Activated CD8-positive, alpha-beta memory T cell treated with anti-CD3 and anti-CD28 coated beads, Interleukin-2, amount 10 ng/mL, durations not matched to agents 7 days and 5 days (primary cell): ENCODE results near the gene ATOH1. TPM values are rescaled to one million over a fixed set of nuclear protein-coding genes. Genes with fewer than 3 reads are reported as not detected.

Experiments used
- ATAC-seq: fragments of 150-1000 bp; cut with Tn5 transposase; one replicate; pipeline ENCODE4 v1.10.0; 2021; ENCODE audit warnings: moderate library complexity
- CTCF ChIA-PET: fragments of 350-600 bp; sonication (Branson Sonifier 250); formaldehyde crosslinking; loops from one replicate; lab custom pipeline; 2021; ENCODE audit warnings: antibody characterized with exemption; lab: Charles Lee
- DNase-seq: peaks from one replicate; pipeline ENCODE4 v3.0.0-alpha.2; 2020
- H3K27ac Mint-ChIP-seq: one replicate; pipeline ENCODE4 v1.8.0; 2021; ENCODE audit warnings: mild to moderate bottlenecking, mixed read lengths
- H3K27me3 Mint-ChIP-seq: one replicate; pipeline ENCODE4 v1.8.0; 2021; ENCODE audit warnings: mixed read lengths
- H3K36me3 Mint-ChIP-seq: one replicate; pipeline ENCODE4 v1.8.0; 2021; ENCODE audit warnings: mild to moderate bottlenecking, mixed read lengths
- H3K4me1 Mint-ChIP-seq: one replicate; pipeline ENCODE4 v1.8.0; 2021; ENCODE audit warnings: mixed read lengths
- H3K4me3 Mint-ChIP-seq: one replicate; pipeline ENCODE4 v1.8.0; 2021; ENCODE audit warnings: mild to moderate bottlenecking, moderate library complexity, mixed read lengths
- H3K9me3 Mint-ChIP-seq: one replicate; pipeline ENCODE4 v1.8.0; 2022; ENCODE audit warnings: low read depth, mixed read lengths
- total RNA-seq, 2 experiments: library from RNA; stranded (reverse); gene quantifications; one replicate each; pipeline ENCODE4 v1.2.3, GENCODE V29; 2021

ATOH1 gene
- total RNA-seq, 2 experiments from 2014 or later: not detected

DNA sequence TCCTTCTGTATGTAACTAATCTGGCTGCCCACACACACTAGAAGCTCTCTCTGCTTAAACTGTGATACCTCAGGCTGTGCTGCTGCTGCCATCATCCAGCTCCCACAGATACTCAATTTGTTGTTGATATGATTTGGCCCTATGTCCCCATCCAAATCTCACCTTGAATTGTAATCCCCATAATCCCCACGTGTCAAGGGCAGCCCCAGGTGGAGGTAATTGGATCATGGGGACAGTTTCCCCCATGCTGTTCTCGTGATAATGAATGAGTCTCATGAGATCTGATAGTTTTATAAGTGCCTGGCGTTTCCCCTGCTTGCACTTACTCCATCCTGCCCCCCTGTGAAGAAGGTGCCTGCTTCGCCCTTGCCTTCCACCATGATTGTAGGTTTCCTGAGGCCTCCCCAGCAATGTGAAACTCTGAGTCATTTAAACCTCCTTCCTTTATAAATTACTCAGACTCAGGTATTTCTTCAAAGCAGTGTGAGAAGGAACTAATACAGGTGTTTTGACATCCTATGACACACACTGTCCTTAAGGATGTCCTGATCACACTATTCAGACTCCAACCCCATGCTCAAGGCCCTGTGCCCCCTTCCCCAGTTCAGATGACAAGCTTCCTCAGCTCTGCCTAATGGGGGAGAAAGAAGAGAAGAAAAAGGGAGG is 2.9 kb upstream of the ATOH1 start:
- peaks cover 6% of the 10 kb centered on the region for H3K4me1 Mint-ChIP-seq
- peaks cover 46% of the 10 kb centered on the region for H3K27me3 Mint-ChIP-seq
- no peak overlapping the region for H3K4me3 Mint-ChIP-seq
- peaks cover 9% of the 10 kb centered on the region for H3K36me3 Mint-ChIP-seq
- CTCF ChIA-PET: no interaction called here
- H3K27ac Mint-ChIP-seq: no peak overlapping the region
- DNase-seq: no peak
- ATAC-seq: no peak
- H3K9me3 Mint-ChIP-seq: no peaks in the 10 kb centered on the region

DNA sequence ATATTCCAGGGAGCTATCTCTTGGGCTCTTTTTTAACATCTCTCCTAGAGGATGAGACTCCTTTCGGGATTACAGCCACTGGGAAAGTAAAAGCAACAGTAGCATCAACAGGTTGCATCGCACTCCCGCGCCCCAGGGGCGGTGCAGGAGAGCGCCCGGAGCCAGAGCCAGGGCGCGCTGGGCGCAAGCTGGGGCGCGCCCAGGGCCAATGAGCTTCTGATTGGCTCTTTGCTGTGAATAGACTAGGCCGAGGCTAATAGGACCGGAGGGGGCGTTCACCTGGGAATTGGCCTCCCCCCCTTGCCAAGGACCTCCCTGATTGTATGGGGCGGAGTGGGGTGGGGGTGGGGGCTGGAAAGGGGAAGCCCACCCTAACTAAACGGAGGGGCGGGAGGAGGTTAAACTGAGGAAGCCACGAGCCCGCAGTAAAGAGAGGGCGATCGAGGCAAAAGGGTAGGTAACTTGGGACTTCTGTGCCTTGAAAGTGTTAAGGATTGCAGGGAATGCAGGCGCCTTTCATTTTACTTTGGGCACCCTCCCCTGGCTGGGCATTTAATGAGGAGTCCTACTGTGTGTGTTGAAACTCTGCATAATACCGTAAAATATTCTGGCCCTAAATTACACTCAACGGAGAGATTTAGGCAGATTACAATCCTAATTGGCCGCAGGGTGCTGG is 1.1 kb upstream of the ATOH1 start:
- Mint-ChIP-seq H3K4me1 (peaks cover 6% of the 10 kb centered on the region), H3K36me3 (peaks cover 9% of the 10 kb centered on the region), H3K9me3 (no peaks in the 10 kb centered on the region), H3K27me3 (peaks cover 63% of the 10 kb centered on the region), H3K4me3 (no peak overlapping the region), H3K27ac (peak overlapping the region; percentile 43)
- CTCF ChIA-PET: no interaction called here
- ATAC-seq (no peak), DNase-seq (no peak)

DNA sequence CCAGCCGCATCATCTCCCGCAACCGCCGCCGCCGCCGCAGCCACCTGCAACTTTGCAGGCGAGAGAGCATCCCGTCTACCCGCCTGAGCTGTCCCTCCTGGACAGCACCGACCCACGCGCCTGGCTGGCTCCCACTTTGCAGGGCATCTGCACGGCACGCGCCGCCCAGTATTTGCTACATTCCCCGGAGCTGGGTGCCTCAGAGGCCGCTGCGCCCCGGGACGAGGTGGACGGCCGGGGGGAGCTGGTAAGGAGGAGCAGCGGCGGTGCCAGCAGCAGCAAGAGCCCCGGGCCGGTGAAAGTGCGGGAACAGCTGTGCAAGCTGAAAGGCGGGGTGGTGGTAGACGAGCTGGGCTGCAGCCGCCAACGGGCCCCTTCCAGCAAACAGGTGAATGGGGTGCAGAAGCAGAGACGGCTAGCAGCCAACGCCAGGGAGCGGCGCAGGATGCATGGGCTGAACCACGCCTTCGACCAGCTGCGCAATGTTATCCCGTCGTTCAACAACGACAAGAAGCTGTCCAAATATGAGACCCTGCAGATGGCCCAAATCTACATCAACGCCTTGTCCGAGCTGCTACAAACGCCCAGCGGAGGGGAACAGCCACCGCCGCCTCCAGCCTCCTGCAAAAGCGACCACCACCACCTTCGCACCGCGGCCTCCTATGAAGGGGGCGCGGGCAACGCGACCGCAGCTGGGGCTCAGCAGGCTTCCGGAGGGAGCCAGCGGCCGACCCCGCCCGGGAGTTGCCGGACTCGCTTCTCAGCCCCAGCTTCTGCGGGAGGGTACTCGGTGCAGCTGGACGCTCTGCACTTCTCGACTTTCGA is 654 bp downstream of the ATOH1 start:
- Mint-ChIP-seq H3K4me1 (peaks cover 6% of the 10 kb centered on the region), H3K9me3 (no peaks in the 10 kb centered on the region), H3K27ac (no peak overlapping the region), H3K27me3 (peaks cover 80% of the 10 kb centered on the region), H3K36me3 (peaks cover 10% of the 10 kb centered on the region), H3K4me3 (no peak overlapping the region)
- CTCF ChIA-PET: no interaction called here
- no peak for ATAC-seq
- no peak for DNase-seq

DNA sequence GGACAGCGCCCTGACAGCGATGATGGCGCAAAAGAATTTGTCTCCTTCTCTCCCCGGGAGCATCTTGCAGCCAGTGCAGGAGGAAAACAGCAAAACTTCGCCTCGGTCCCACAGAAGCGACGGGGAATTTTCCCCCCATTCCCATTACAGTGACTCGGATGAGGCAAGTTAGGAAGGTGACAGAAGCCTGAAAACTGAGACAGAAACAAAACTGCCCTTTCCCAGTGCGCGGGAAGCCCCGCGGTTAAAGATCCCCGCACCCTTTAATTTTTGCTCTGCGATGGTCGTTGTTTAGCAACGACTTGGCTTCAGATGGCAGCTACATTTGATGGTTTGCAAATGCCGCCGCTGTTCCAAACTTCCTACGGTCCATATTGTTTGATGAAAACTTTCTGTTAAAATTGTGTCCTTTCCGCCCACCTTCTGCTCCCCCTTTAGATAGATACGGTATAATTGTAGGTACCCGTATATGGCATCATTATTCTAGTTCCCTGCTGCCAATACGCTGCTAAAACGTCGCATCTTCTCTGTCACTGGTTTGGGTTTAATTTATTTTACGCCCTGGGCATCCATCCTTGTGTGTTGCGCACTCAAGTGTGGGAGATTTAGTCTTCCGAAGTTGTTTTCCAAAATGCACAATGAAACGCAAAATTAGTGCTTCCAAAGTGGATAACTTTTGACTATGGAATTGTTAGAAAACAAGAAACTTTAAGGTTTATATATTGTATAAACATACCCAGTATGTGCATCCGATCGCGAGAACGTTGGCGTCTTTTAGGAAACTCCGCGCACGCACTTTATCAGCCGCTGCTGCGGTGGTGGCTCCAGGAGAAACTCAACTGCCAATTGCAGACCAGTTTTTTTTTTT is 1.5 kb downstream of the ATOH1 start:
- H3K27ac Mint-ChIP-seq: peak overlapping the region; percentile 49
- DNase-seq (no peak), ATAC-seq (no peak)
- peak overlapping the region; percentile 10 for H3K4me3 Mint-ChIP-seq
- H3K36me3 Mint-ChIP-seq: peaks cover 10% of the 10 kb centered on the region
- peaks cover 83% of the 10 kb centered on the region for H3K27me3 Mint-ChIP-seq
- peaks cover 6% of the 10 kb centered on the region for H3K4me1 Mint-ChIP-seq
- CTCF ChIA-PET: no interaction called here
- H3K9me3 Mint-ChIP-seq: no peaks in the 10 kb centered on the region

DNA sequence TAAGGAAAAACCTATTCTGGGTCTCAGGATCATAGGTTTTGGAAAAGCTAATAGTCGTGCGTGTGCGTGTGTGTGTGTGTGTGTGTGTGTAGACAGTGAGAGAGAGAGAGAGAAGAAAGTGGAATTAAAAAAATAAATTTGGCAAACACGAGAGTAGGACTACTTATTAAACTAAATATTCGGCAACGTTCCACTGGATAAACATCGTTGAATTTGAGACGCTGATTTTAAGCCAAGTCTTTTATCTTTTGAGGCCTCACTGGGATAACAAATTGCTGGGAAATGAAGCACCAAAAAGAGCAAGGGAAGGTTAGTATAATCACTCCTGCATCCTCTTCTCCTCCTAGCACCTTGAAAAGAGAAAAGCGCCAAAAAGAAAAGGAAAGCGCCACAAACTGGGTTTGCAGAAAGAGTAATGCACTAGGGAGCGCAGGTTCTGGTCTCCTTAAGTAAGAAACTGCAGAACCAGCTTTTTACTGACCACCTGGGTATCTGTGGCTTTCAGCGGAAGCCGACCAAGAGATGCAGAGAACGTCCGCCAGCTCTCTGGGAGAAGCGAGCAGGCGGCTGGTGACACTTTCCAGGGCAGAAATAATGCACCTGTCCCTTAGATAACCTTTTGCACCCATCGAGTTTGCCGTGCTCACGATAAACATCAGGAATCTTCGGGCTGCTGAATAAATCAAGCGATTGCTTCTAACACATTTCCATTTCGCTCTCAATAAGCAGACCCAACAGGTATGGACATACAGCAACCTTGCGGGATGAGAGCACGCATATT is 3.4 kb downstream of the ATOH1 start:
- no peak overlapping the region for H3K4me3 Mint-ChIP-seq
- peaks cover 10% of the 10 kb centered on the region for H3K36me3 Mint-ChIP-seq
- peaks cover 80% of the 10 kb centered on the region for H3K27me3 Mint-ChIP-seq
- CTCF ChIA-PET: no interaction called here
- H3K4me1 Mint-ChIP-seq: peaks cover 6% of the 10 kb centered on the region
- DNase-seq (no peak), ATAC-seq (no peak)
- no peaks in the 10 kb centered on the region for H3K9me3 Mint-ChIP-seq
- H3K27ac Mint-ChIP-seq: no peak overlapping the region

DNA sequence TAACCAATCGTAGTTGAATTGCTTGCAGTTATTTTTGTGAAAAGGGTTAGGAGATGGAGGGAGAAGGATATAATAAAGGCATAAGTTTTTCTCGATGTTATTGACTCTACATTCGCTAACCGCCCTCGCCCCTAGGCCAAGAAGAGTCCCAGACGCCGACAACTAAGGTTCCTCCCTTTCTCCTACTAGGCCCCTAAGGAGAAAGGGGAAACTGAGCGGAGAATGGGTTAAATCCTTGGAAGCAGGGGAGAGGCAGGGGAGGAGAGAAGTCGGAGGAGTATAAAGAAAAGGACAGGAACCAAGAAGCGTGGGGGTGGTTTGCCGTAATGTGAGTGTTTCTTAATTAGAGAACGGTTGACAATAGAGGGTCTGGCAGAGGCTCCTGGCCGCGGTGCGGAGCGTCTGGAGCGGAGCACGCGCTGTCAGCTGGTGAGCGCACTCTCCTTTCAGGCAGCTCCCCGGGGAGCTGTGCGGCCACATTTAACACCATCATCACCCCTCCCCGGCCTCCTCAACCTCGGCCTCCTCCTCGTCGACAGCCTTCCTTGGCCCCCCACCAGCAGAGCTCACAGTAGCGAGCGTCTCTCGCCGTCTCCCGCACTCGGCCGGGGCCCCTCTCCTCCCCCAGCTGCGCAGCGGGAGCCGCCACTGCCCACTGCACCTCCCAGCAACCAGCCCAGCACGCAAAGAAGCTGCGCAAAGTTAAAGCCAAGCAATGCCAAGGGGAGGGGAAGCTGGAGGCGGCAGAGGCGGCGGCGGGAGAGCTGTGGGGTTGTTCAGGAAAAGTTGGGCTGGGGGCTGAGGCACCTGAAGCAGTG is 5.9 kb downstream of the ATOH1 start:
- Mint-ChIP-seq H3K4me1 (peaks cover 3% of the 10 kb centered on the region), H3K4me3 (no peak overlapping the region), H3K9me3 (no peaks in the 10 kb centered on the region), H3K27ac (no peak overlapping the region), H3K36me3 (peaks cover 5% of the 10 kb centered on the region), H3K27me3 (peaks cover 58% of the 10 kb centered on the region)
- no peak for ATAC-seq
- no peak for DNase-seq
- CTCF ChIA-PET: no interaction called here

DNA sequence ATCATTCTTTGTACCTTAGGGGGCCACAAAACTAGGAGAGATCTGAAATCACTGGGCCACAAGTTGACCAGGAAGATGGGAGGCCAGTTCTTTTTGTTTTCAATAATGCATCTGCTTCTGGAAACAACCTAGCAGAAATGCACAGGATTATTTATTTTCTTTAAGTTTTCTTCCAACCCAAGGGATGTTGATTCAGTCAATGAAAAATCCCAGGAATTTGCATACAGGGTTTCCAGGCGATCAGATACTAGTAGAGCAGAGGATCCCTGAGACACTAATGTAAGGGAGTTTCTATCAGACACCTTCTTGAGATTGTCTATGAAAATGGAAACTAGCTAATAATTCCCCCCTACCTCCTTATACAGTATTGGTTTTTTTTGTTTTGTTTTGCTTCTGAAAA is 7.4 kb downstream of the ATOH1 start:
- H3K9me3 Mint-ChIP-seq: no peaks in the 10 kb centered on the region
- DNase-seq (no peak), ATAC-seq (no peak)
- peaks cover 44% of the 10 kb centered on the region for H3K27me3 Mint-ChIP-seq
- CTCF ChIA-PET: no interaction called here
- no peak overlapping the region for H3K4me3 Mint-ChIP-seq
- H3K4me1 Mint-ChIP-seq: no peaks in the 10 kb centered on the region
- peaks cover 2% of the 10 kb centered on the region for H3K36me3 Mint-ChIP-seq
- H3K27ac Mint-ChIP-seq: no peak overlapping the region

DNA sequence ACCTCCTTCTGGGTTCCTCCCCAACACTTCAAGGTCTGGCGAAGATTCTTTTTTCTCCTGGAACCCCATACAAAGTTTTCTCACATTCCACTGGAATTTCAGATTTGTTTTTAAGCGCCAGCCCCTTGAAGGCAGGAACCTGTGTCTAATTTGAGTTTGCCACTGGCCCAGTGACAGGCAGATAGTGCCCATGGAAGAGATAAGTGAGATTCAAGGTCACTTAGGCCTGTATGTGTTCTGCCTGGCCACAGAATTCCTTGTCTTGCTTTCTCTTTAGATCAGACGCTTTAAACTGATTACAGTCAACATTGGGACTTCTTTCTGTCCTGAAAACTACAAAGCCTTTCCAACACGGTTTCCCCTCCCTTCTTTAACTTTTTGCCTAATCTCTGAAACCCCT is 11.2 kb downstream of the ATOH1 start:
- Mint-ChIP-seq H3K36me3 (no peaks in the 10 kb centered on the region), H3K4me3 (no peak overlapping the region), H3K27me3 (peaks cover 8% of the 10 kb centered on the region), H3K9me3 (no peaks in the 10 kb centered on the region), H3K27ac (no peak overlapping the region), H3K4me1 (no peaks in the 10 kb centered on the region)
- no peak for DNase-seq
- no peak for ATAC-seq
- CTCF ChIA-PET: no interaction called here

DNA sequence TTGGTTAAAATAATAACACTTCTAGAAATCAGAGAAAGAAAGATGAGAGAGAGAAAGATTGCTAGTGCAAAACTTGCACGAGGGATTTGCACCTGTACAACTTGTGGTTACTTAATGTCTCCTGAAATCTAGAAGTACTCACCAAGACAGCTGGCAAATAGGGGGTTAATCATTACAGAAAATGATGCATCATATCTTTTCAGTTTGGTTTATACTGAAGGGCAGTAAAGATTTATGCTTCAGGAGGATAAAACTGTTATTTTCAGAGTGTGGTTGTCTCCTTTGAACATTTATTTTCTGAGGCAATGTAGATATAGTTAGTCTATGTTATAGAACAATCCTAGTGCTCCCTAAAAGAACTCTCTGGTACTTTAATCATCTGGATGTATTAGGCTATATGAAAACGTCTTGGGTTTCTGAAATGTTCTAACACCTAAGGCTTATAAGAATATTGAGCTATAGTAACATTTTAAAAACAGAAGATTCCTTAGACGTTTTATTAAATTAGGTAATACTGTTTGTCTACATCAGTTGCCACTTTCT is 13.3 kb downstream of the ATOH1 start:
- CTCF ChIA-PET: no interaction called here
- no peaks in the 10 kb centered on the region for H3K4me1 Mint-ChIP-seq
- no peak overlapping the region for H3K27ac Mint-ChIP-seq
- H3K36me3 Mint-ChIP-seq: no peaks in the 10 kb centered on the region
- DNase-seq: no peak
- no peaks in the 10 kb centered on the region for H3K27me3 Mint-ChIP-seq
- no peak overlapping the region for H3K4me3 Mint-ChIP-seq
- no peak for ATAC-seq
- no peaks in the 10 kb centered on the region for H3K9me3 Mint-ChIP-seq

DNA sequence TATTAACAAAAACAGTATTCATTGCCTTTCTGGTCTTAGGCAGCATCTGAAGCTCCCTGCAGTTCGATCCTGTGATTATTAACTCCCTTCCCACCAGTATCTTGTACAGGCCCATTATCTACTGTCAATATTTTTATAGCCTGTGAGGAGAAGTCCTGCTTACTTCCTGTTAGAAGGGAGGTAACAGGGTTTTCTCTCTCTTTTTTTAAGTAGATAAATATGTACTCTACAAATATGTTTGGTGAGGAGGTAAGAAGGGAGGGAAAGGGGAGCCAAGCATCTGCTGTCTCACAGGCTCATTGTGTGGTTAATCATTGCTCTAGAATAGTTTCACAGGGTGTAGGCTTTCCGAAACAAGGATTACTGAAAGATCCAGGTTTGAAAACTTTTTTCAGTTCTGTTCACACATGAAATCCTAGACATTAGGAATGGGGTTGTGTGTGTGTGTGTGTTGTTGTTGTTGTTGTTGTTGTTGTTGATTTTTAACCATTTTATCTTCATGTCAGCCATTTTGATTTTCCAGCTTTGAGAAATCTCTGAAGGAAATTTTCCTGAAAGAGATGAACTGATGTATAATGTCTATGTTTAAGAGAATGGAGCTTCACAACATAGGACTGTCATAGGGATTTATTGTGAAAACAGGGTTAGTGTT is 14.2 kb downstream of the ATOH1 start:
- Mint-ChIP-seq H3K36me3 (no peaks in the 10 kb centered on the region), H3K4me1 (no peaks in the 10 kb centered on the region), H3K9me3 (no peaks in the 10 kb centered on the region), H3K4me3 (no peak overlapping the region), H3K27me3 (no peaks in the 10 kb centered on the region), H3K27ac (no peak overlapping the region)
- DNase-seq (no peak), ATAC-seq (no peak)
- CTCF ChIA-PET: no interaction called here

DNA sequence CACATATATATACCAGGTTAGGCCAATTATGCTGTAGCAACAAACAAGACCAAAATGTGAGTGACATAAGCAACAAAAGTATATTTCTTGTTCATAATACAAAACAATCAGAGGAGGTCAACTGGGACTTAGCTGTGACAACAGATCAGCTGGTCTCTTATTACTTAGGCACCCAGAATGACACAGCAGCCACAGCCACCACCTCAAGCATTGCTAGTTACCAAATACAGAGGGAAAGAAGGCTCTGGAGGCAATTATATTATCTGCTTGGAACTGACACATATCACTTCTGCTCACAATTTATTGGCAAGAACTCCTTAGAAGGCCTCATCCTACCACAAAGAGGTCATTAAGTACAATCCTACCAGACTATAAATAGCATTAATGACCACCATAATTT is 15.2 kb downstream of the ATOH1 start:
- Mint-ChIP-seq H3K4me3 (no peak overlapping the region), H3K27me3 (no peaks in the 10 kb centered on the region), H3K27ac (no peak overlapping the region), H3K4me1 (no peaks in the 10 kb centered on the region), H3K36me3 (no peaks in the 10 kb centered on the region), H3K9me3 (no peaks in the 10 kb centered on the region)
- DNase-seq (no peak), ATAC-seq (no peak)
- CTCF ChIA-PET: no interaction called here
